MCF 10A (cell line): ENCODE results near the gene ARHGAP22. TPM values are rescaled to one million over a fixed set of nuclear protein-coding genes. Genes with fewer than 3 reads are reported as not detected.
"Not testable (repeated sequence)": the region's sequence is repeated elsewhere in the genome, so short reads cannot be mapped to it uniquely, and the experiment has no call there.

Source experiments
- BruUV-seq: library from RNA; stranded (reverse); fragments of 400-500 nt; replicated peaks from 2 replicates; lab custom pipeline; 2021; lab: Mats Ljungman, UMichigan
- CTCF ChIA-PET: fragments of 300-600 bp; sonication (Branson Sonifier 250); formaldehyde crosslinking; extraction: SDS; loops from one replicate; lab custom pipeline; 2021; ENCODE audit warnings: antibody characterized with exemption, inconsistent platforms; lab: Yijun Ruan, JAX
- POLR2A ChIA-PET: fragments of 300-600, 350-650 bp; sonication (Branson Sonifier 250); formaldehyde crosslinking; extraction: SDS; loops from one replicate; lab custom pipeline; 2020; ENCODE audit warnings: antibody characterized with exemption, inconsistent platforms; lab: Yijun Ruan, JAX
- DNase-seq: peaks from one replicate; pipeline ENCODE4 v3.0.0-alpha.2; 2018; ENCODE audit not compliant: unreplicated experiment
- H3K27ac Mint-ChIP-seq: one replicate; pipeline ENCODE4 v1.8.0; 2022; ENCODE audit warnings: mild to moderate bottlenecking, low read depth, mixed read lengths; ENCODE audit not compliant: unreplicated experiment
- H3K27me3 Mint-ChIP-seq: one replicate; pipeline ENCODE4 v1.8.0; 2022; ENCODE audit warnings: mixed read lengths; ENCODE audit not compliant: insufficient read depth, unreplicated experiment
- H3K36me3 Mint-ChIP-seq: one replicate; pipeline ENCODE4 v1.8.0; 2022; ENCODE audit warnings: mild to moderate bottlenecking, moderate library complexity, mixed read lengths; ENCODE audit not compliant: insufficient read depth, unreplicated experiment
- H3K4me1 Mint-ChIP-seq: one replicate; pipeline ENCODE4 v1.8.0; 2022; ENCODE audit warnings: mixed read lengths; ENCODE audit not compliant: insufficient read depth, unreplicated experiment
- H3K4me3 Mint-ChIP-seq: one replicate; pipeline ENCODE4 v1.8.0; 2022; ENCODE audit warnings: mild to moderate bottlenecking, moderate library complexity, mixed read lengths; ENCODE audit not compliant: unreplicated experiment
- H3K9me3 Mint-ChIP-seq: one replicate; pipeline ENCODE4 v1.8.0; 2022; ENCODE audit warnings: mixed read lengths; ENCODE audit not compliant: unreplicated experiment
- CTCF ChIP-seq: fragments of 200-600 bp; IDR thresholded peaks from one replicate; pipeline ENCODE4 v1.8.0; 2022; ENCODE audit warnings: antibody characterized with exemption, mild to moderate bottlenecking; ENCODE audit not compliant: unreplicated experiment
- intact Hi-C: fragments of 100-400 bp; cut with micrococcal nuclease; formaldehyde crosslinking; loops from 2 replicates; pipeline ENCODE4 v1.14.1; 2022
- total RNA-seq: library from RNA; stranded (reverse); gene quantifications from 2 replicates; pipeline ENCODE4 v1.2.3, GENCODE V29; 2022

The ARHGAP22 gene
- total RNA-seq, 1 experiment from 2014 or later: 6.3 TPM

GRCh38 chr10:48428896-48429295, 176.0 kb downstream of the ARHGAP22 start:
- ChIA-PET POLR2A (interaction anchor here (0.7 kb wide), 2 partner anchors 20 to 66 kb away, joined by 3 read pairs; no protein-coding TSS in a partner anchor), CTCF (no interaction called here)
- DNase-seq: no peak
- H3K27me3 Mint-ChIP-seq: no peaks in the 10 kb centered on the region
- H3K9me3 Mint-ChIP-seq: no peaks in the 10 kb centered on the region
- intact Hi-C loops: no loop called here
- H3K4me3 Mint-ChIP-seq: no peak overlapping the region
- no peak overlapping the region for H3K27ac Mint-ChIP-seq
- no peaks in the 10 kb centered on the region for H3K4me1 Mint-ChIP-seq
- TF ChIP-seq CTCF: no peak
- H3K36me3 Mint-ChIP-seq: peaks cover 16% of the 10 kb centered on the region
- BruUV-seq: no TSS peak

GRCh38 chr10:48423884-48424283, 181.0 kb downstream of the ARHGAP22 start:
- no peak for TF ChIP-seq CTCF
- no TSS peak for BruUV-seq
- no peak overlapping the region for H3K27ac Mint-ChIP-seq
- H3K4me3 Mint-ChIP-seq: no peak overlapping the region
- H3K36me3 Mint-ChIP-seq: peaks cover 14% of the 10 kb centered on the region
- no peak for DNase-seq
- H3K27me3 Mint-ChIP-seq: no peaks in the 10 kb centered on the region
- H3K4me1 Mint-ChIP-seq: no peaks in the 10 kb centered on the region
- POLR2A ChIA-PET: no interaction called here
- CTCF ChIA-PET: interaction anchor here (1.0 kb wide), 1 partner anchor 233 kb away, joined by 3 read pairs; no protein-coding TSS in a partner anchor
- no peaks in the 10 kb centered on the region for H3K9me3 Mint-ChIP-seq
- intact Hi-C loops: no loop called here

GRCh38 chr10:48421862-48422261, 183.0 kb downstream of the ARHGAP22 start:
- H3K9me3 Mint-ChIP-seq, POLR2A ChIA-PET, BruUV-seq, H3K27ac Mint-ChIP-seq, DNase-seq, intact Hi-C loops, H3K4me3 Mint-ChIP-seq, H3K27me3 Mint-ChIP-seq, H3K4me1 Mint-ChIP-seq, H3K36me3 Mint-ChIP-seq: not testable (repeated sequence)
- CTCF ChIA-PET: interaction anchor here (1.0 kb wide), 1 partner anchor 235 kb away, joined by 3 read pairs; no protein-coding TSS in a partner anchor

- intact Hi-C loops: loop anchor here (10.0 kb wide), 1 partner anchor 105 kb away; no protein-coding TSS in a partner anchor
Observed at GRCh38 chr10:48419714-48420113, 185.2 kb downstream of the ARHGAP22 start.

More at GRCh38 chr10:48419714-48420113, 185.2 kb downstream of the ARHGAP22 start:
- ChIA-PET POLR2A (interaction anchor here (1.0 kb wide), 1 partner anchor 18 kb away, joined by 4 read pairs; no protein-coding TSS in a partner anchor), CTCF (interaction anchor here (1.2 kb wide), 1 partner anchor 237 kb away, joined by 4 read pairs; no protein-coding TSS in a partner anchor)
- Mint-ChIP-seq H3K4me1 (peaks cover 22% of the 10 kb centered on the region), H3K27me3 (no peaks in the 10 kb centered on the region), H3K4me3 (no peak overlapping the region), H3K36me3 (no peaks in the 10 kb centered on the region), H3K9me3 (no peaks in the 10 kb centered on the region), H3K27ac (no peak overlapping the region)
- TF ChIP-seq CTCF: no peak
- no peak for DNase-seq
- no TSS peak for BruUV-seq
